NOMO-1 (cell line): ENCODE measurements around the gene TBC1D9B.
A peak's percentile ranks its signal among the peaks of the same experiment; 100 is the strongest.

Experiments used
- DNase-seq, 2 experiments: peaks; one replicate each; lab custom pipeline; 2025; ENCODE audit not compliant: unreplicated experiment in 2 of 2; lab: John Stamatoyannopoulos, UW

TBC1D9B gene

DNA sequence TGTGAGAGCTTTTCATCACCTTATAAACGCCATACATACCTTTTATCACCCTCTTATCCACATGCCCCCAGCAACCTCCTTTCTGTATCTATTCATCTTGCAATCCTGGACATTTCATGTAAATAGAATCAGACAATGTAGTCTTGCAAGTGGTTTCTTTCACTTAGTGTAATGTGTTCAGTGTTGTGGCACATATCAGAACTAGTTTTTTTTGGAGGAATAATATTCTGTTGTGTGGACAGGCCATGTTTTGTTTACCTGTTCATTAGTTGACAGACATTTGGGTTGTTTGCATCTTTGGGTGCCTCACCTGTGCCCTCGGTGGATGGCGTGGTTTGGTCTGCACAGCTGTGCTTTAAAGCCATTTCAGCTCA, 85.7 kb downstream of the TBC1D9B start:
- DNase-seq: no peak

- peak; percentile 82 to 94 for DNase-seq
Measured at GRCh38 chr5:179821298-179822058, 86.2 kb downstream of the TBC1D9B start.

DNA sequence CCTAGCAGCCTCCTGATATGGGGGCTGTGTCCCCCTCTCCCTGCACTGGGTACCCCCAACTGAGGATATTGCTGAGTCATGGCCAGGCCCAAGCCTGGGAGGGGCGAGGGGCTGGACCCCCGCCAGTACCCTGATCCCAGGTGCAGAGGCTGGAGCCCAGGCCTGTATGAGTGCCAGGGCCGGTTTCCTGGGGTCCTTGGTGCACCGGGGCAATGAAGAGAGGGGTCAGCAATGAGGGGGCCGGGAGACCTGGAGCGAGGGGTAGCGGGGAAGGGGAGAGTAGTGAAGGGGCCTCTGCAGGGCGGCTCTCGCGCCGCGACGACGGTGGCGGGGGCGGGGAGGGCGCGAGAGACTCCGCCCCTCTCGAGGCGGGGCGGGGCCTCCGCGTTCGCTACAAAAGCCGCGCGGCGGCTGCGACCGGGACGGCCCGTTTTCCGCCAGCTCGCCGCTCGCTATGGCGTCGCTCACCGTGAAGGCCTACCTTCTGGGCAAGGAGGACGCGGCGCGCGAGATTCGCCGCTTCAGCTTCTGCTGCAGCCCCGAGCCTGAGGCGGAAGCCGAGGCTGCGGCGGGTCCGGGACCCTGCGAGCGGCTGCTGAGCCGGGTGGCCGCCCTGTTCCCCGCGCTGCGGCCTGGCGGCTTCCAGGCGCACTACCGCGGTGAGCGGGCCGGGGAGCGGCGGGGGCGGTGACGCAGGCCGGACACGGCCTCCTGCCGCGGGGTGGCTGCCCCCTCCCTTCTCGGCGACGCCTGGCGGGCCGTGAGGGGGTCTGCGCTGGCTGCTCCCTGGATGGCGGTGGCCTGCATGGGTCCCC, 87.0 kb downstream of the TBC1D9B start, which contains the start of gene SQSTM1:
SQSTM1 (plus strand) TSS at position 423 of the 815 bp plus-strand sequence; CDS start at position 455, 32 bp downstream.
- peak; percentile 44 to 68 for DNase-seq

- no peak for DNase-seq
Measured at GRCh38 chr5:179820127-179820482, 87.6 kb downstream of the TBC1D9B start.

GRCh38 chr5:179819296-179820126, 88.2 kb downstream of the TBC1D9B start:
- peak; percentile 39 to 40 for DNase-seq

DNA sequence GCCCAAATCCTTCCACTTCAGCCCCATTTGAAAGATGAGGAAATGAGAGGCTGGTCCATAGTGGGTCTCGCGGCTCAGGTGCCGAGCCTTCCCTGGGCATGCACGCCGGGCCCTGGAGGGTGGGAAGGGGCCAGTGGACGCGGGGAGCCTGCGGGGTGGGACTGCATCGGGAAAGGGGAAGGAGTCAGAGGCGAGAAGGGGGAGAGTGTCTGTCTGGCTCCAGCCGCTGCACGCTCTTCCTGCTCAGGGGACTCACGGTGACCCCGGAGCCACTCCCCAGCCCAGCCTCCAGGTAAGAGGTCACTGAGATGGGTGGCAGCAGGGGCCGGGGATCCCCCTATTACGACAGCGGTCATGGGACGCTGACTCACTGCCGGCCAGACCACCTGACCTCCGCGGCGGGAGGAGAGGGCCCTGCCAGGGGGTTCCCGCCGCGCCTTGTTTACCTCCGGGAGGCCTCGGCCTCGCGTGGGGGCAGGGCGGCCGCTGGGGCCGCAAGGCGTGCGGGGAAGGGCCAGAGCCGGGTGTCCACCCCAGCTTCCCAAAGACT, 88.9 kb downstream of the TBC1D9B start:
- DNase-seq: peak; percentile 88 to 91

DNA sequence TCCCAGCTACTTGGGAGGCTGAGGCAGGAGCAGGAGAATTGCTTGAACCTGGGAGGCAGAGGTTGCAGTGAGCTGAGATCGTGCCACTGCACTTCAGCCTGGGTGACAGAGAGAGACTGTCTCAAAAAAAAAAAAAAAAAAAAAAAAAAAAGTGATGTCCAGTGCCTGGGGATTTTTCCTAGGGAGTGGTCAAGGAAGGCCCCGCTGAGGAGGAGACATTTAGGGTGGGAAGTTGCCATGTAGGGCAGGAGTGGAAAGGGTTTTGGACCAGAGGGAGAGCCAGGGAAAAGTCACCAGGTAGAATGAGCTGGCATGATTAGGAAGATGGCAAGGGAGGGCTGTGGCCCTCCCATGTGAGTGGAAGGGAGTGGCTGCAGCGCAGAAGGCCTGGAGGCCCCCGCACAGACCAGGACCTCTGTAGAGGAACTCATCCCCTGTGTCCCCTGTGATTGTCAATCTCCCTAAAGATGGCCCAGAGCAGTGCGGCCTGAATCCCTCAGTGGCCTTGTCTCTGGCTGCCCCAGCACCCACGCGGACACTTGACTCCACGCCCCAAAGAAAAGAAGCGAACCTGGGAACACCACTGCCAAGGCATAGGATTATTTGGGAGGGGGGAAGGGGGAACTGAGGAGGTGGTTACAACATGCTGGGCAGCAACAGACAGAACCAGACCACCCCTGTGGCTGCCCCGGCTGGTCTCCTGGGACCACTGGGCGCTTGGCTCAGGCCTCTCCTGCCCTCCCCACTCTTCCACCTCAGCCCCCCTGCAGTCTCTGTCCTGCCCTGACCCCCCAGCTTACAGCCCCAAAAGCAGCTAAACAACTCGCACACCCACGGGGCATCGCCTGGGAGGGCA, 89.6 kb downstream of the TBC1D9B start:
- no peak for DNase-seq

DNA sequence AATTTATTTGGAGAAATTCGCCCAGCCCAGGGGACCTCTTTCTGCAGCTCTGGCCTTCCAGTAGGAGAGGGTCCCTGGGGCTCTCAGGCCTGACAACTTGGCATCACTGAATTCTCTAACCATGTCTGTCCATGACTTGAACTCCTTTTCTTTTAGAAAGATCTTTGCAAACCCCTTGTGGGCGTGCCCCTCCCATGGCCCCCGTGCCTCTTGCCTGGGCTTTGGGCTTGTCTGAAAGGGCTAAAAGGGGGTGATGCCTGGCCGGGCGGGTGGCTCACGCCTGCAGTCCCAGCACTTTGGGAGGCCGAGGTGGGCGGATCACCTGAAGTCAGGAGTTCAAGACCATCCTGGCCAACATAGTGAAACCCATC, 90.2 kb downstream of the TBC1D9B start:
- no peak for DNase-seq

- DNase-seq: no peak
Measured at GRCh38 chr5:179816796-179817469, 90.8 kb downstream of the TBC1D9B start.

DNA sequence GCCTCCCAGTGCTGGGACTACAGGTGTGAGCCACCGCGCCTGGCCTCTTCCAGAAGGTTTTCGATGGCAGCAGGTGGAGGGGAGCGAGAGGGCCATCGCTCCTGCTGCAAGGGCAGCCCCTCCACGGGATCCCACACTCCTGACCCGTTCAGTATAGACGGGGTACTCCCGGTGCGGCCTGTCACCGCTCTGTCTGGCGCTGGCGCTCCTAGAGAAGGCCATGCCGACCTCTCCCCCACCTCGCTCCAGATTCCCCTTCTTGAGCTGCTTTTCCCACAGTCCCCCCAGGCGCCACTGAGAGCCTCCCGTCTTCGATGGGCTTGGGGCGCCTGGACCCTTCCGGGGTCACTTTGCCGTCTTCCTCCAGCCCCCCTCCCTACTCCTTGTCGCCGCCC, 91.3 kb downstream of the TBC1D9B start:
- no peak for DNase-seq

GRCh38 chr5:179815491-179816249, 92.0 kb downstream of the TBC1D9B start:
- DNase-seq: no peak

DNA sequence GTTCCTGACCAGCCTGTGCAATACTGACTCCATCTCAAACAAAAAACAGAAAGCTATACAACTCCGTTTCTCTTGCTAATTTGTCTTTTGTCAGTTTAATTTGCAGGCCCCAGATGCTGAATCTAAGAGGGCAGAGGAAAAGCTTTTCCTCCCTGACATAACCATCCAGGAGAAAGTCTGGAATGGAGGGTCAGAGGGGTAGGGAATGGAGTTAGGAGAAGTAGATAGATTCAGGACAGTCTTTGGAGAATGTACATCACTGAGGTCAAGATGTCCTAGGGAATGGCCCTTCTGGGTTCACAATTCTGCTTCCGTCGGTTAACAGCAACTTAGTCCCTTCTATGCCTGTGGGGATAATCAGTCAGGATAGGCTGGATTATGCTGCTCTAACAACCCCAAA, 93.6 kb downstream of the TBC1D9B start:
- DNase-seq: no peak

DNA sequence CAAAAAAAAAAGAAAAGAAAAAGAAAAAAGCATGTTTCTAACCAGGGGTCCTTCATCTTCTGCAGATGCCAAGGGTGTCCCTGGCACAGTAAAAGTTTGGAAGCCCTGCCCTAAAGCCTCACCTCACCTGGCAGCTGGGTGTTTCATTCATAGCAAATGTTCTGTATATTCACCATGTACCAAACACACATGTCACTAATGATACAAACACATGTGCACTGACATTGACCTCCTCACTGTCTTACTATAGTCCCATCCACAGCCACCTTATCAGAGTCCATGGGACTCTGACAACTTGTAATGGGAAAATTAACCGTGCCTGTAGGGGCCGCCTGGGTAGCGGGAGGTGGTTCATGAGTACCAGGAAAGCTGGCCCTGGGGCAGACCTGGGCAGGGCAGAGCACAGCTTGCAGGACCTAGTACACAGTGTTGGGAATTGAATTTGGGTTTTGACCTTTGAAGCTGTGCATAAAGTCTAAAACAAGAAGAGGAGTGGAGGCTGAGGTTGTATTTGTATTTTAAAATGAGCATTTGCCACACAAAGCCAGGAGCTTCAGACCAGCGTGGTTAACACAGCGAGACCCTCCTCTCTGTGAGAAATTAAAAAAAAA, 94.6 kb downstream of the TBC1D9B start:
- no peak for DNase-seq

DNA sequence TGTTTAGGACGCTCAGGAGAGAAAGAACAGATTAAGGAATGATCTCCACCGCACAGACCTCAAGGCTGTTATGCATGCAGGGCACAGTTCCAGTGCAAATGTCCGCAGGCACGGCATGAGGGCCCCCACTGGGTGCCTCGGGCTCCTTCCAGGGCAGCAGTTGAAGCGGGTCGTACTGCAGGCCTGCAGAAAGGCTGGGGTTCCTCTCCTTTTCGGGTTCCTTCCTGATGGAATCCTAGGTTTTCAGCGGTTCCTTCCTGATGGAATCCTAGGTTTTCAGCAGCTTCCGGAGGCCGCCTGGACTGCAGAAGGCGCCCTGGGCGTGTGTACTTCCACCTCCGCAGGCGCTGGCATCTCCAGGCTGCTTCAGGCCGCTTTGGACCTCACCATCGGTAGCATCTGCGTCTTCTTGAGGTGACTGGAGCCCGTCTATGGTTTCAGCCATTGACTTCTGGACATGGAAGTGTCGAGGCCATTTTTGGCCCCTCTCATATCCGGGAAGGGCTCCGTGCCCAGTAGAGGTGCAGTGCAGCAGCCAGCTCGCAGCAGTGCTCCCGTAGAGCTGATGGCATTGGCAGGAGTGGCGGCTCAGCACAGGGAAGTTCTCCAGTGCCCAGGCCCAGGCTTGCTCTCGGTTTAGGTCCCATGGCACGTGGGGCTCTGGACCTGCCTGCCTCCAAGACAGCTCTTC, 95.4 kb downstream of the TBC1D9B start:
- DNase-seq: no peak
